Ramos (cell line): ENCODE data around the gene ZBTB20.

Experiments
- in situ Hi-C: fragments of 300-500 bp; cut with MboI; formaldehyde crosslinking; loops from one replicate; pipeline ENCODE4 v1.14.3; 2022; ENCODE audit warnings: low sequenced_read_pairs; ENCODE audit not compliant: unreplicated experiment

ZBTB20 gene

GRCh38 chr3:114469070-114469469 lies 678.0 kb downstream of the ZBTB20 start:
- in situ Hi-C loops, result no loop called here

- in situ Hi-C loops, result no loop called here
Observed at GRCh38 chr3:114466816-114467215, 680.3 kb downstream of the ZBTB20 start.

GRCh38 chr3:114466251-114466650 lies 680.8 kb downstream of the ZBTB20 start:
- in situ Hi-C loops, result no loop called here

GRCh38 chr3:114464548-114464947 lies 682.5 kb downstream of the ZBTB20 start:
- in situ Hi-C loops, result no loop called here

GRCh38 chr3:114462750-114463149 lies 684.3 kb downstream of the ZBTB20 start:
- in situ Hi-C loops, result no loop called here

- in situ Hi-C loops, result no loop called here
Observed at GRCh38 chr3:114460459-114460858, 686.6 kb downstream of the ZBTB20 start.

GRCh38 chr3:114456742-114457141 lies 690.3 kb downstream of the ZBTB20 start:
- in situ Hi-C loops, result no loop called here

GRCh38 chr3:114455432-114455831 lies 691.7 kb downstream of the ZBTB20 start:
- in situ Hi-C loops, result no loop called here

- in situ Hi-C loops, result no loop called here
Observed at GRCh38 chr3:114454551-114455251, 692.4 kb downstream of the ZBTB20 start.

GRCh38 chr3:114453361-114453780 lies 693.7 kb downstream of the ZBTB20 start:
- in situ Hi-C loops, result no loop called here

GRCh38 chr3:114452937-114453336 lies 694.2 kb downstream of the ZBTB20 start:
- in situ Hi-C loops, result no loop called here

- in situ Hi-C loops, result no loop called here
Observed at GRCh38 chr3:114452256-114452655, 694.8 kb downstream of the ZBTB20 start.

- in situ Hi-C loops, result no loop called here
Observed at GRCh38 chr3:114451561-114452018, 695.5 kb downstream of the ZBTB20 start.

- in situ Hi-C loops, result no loop called here
Observed at GRCh38 chr3:114451051-114451451, 696.0 kb downstream of the ZBTB20 start.

- in situ Hi-C loops, result no loop called here
Observed at GRCh38 chr3:114450008-114450596, 697.0 kb downstream of the ZBTB20 start.

- in situ Hi-C loops, result no loop called here
Observed at GRCh38 chr3:114449271-114450007, 697.6 kb downstream of the ZBTB20 start.

GRCh38 chr3:114447950-114448479 lies 699.1 kb downstream of the ZBTB20 start:
- in situ Hi-C loops, result no loop called here

- in situ Hi-C loops, result no loop called here
Observed at GRCh38 chr3:114447545-114447944, 699.5 kb downstream of the ZBTB20 start.

GRCh38 chr3:114446600-114446999 lies 700.5 kb downstream of the ZBTB20 start:
- in situ Hi-C loops, result no loop called here

GRCh38 chr3:114445233-114445632 lies 701.9 kb downstream of the ZBTB20 start:
- in situ Hi-C loops, result no loop called here

GRCh38 chr3:114444216-114444615 lies 702.9 kb downstream of the ZBTB20 start:
- in situ Hi-C loops, result no loop called here
